Neural progenitor cell (in vitro differentiated cells): ENCODE results near the gene UBE2QL1. TPM values are rescaled to one million over a fixed set of nuclear protein-coding genes. Genes with fewer than 3 reads are reported as not detected.

ENCODE experiments used
- DNase-seq: peaks from one replicate; pipeline ENCODE4 v3.0.0-alpha.2; 2016; ENCODE audit warnings: low spot score
- H2AFZ ChIP-seq: fragments of 200-600 bp; sonication (generic); replicated peaks from 2 replicates; pipeline ENCODE4 v1.6.1; 2016; ENCODE audit warnings: antibody characterized with exemption
- H3F3A ChIP-seq: fragments of 200-600 bp; sonication (generic); 2 replicates; pipeline ENCODE4 v1.6.1; 2016; ENCODE audit warnings: antibody characterized with exemption, low read depth
- H3K27ac ChIP-seq: fragments of 200-600 bp; sonication (generic); 2 replicates; pipeline ENCODE4 v1.5.1; 2016; ENCODE audit warnings: mild to moderate bottlenecking
- H3K27me3 ChIP-seq: fragments of 200-600 bp; sonication (generic); 2 replicates; pipeline ENCODE4 v1.6.1; 2016; ENCODE audit warnings: mild to moderate bottlenecking, moderate library complexity
- H3K36me3 ChIP-seq: fragments of 200-600 bp; sonication (generic); 2 replicates; pipeline ENCODE4 v1.5.1; 2016
- H3K4me1 ChIP-seq: fragments of 200-600 bp; sonication (generic); 2 replicates; pipeline ENCODE4 v1.6.1; 2016; ENCODE audit warnings: mixed run types
- H3K4me2 ChIP-seq: fragments of 200-600 bp; sonication (generic); 2 replicates; pipeline ENCODE4 v1.6.1; 2016
- H3K4me3 ChIP-seq: fragments of 200-600 bp; sonication (generic); 2 replicates; pipeline ENCODE4 v1.5.1; 2016
- H3K79me2 ChIP-seq: fragments of 200-600 bp; sonication (generic); 2 replicates; pipeline ENCODE4 v1.6.1; 2016; ENCODE audit warnings: low read depth
- H3K9ac ChIP-seq: fragments of 200-600 bp; sonication (generic); 2 replicates; pipeline ENCODE4 v1.6.1; 2016
- H3K9me3 ChIP-seq: fragments of 200-600 bp; sonication (generic); 2 replicates; pipeline ENCODE4 v1.5.1; 2016; ENCODE audit warnings: low read depth
- H4K20me1 ChIP-seq: fragments of 200-600 bp; sonication (generic); 2 replicates; pipeline ENCODE4 v1.6.1; 2016; ENCODE audit warnings: low read depth
- H3K27ac Mint-ChIP-seq: 3 replicates; pipeline ENCODE4 v1.8.0; 2021; ENCODE audit warnings: mixed read lengths
- H3K27me3 Mint-ChIP-seq: 2 replicates; pipeline ENCODE4 v1.8.0; 2022; ENCODE audit warnings: low read depth, mild to moderate bottlenecking, inconsistent platforms, moderate library complexity, mixed read lengths; ENCODE audit not compliant: insufficient read depth
- H3K36me3 Mint-ChIP-seq: 3 replicates; pipeline ENCODE4 v1.8.0; 2021; ENCODE audit warnings: mixed read lengths
- H3K4me1 Mint-ChIP-seq: 3 replicates; pipeline ENCODE4 v1.8.0; 2021; ENCODE audit warnings: mixed read lengths
- H3K4me3 Mint-ChIP-seq: 3 replicates; pipeline ENCODE4 v1.8.0; 2021; ENCODE audit warnings: mild to moderate bottlenecking, moderate library complexity, mixed read lengths
- H3K9me3 Mint-ChIP-seq: 3 replicates; pipeline ENCODE4 v1.8.0; 2020; ENCODE audit warnings: mixed read lengths
- CTCF ChIP-seq: fragments of 200-600 bp; sonication (generic); IDR thresholded peaks from 2 replicates; pipeline ENCODE4 v1.5.1; 2017; ENCODE audit warnings: antibody characterized with exemption, mild to moderate bottlenecking
- EZH2 ChIP-seq: fragments of 200-600 bp; sonication (generic); IDR thresholded peaks from 2 replicates; pipeline ENCODE4 v1.6.1; 2017; ENCODE audit warnings: antibody characterized with exemption, mild to moderate bottlenecking, moderate library complexity
- EZH2phosphoT487 ChIP-seq: fragments of 200-600 bp; sonication (generic); IDR thresholded peaks from 2 replicates; pipeline ENCODE4 v1.6.1; 2017; ENCODE audit warnings: antibody characterized with exemption
- total RNA-seq: library from RNA; depleted of rRNA; stranded (reverse); fragments of >200 nt; gene quantifications from 2 replicates; pipeline ENCODE4 v1.2.3, GENCODE V29; 2015; ENCODE audit warnings: low replicate concordance

UBE2QL1 gene
- total RNA-seq, 1 donor from 2014 or later, result 0.30 TPM

- Histone ChIP-seq H2AFZ (no peak overlapping the region), H3K4me2 (no peak overlapping the region), H3K4me1 (no peaks in the 10 kb centered on the region), H3K9ac (no peak overlapping the region), H3K79me2 (no peaks in the 10 kb centered on the region), H3K4me3 (no peak overlapping the region), H4K20me1 (no peaks in the 10 kb centered on the region), H3K36me3 (no peaks in the 10 kb centered on the region), H3K9me3 (no peaks in the 10 kb centered on the region), H3K27ac (no peak overlapping the region), H3K27me3 (no peaks in the 10 kb centered on the region), H3F3A (no peaks in the 10 kb centered on the region)
- H3K4me1 Mint-ChIP-seq, result no peaks in the 10 kb centered on the region
- peaks cover 14% of the 10 kb centered on the region for H3K27me3 Mint-ChIP-seq
- H3K36me3 Mint-ChIP-seq, result no peaks in the 10 kb centered on the region
- H3K9me3 Mint-ChIP-seq, result peaks cover 4% of the 10 kb centered on the region
- no peak overlapping the region for H3K4me3 Mint-ChIP-seq
- TF ChIP-seq EZH2phosphoT487 (no peak), EZH2 (no peak), CTCF (no peak)
- no peak overlapping the region for H3K27ac Mint-ChIP-seq
- DNase-seq, result no peak
These were observed 74.3 kb downstream of the UBE2QL1 start for GRCh38 chr5:6522923-6523322.

GRCh38 chr5:6525422-6525821, 76.8 kb downstream of the UBE2QL1 start:
- no peak overlapping the region for H3K4me2 ChIP-seq
- no peak for DNase-seq

GRCh38 chr5:6525910-6526309, 77.3 kb downstream of the UBE2QL1 start:
- Histone ChIP-seq H3K27me3 (no peaks in the 10 kb centered on the region), H3F3A (no peaks in the 10 kb centered on the region), H3K4me2 (no peak overlapping the region), H3K36me3 (no peaks in the 10 kb centered on the region), H3K4me3 (no peak overlapping the region), H3K27ac (no peak overlapping the region), H2AFZ (no peak overlapping the region), H3K79me2 (no peaks in the 10 kb centered on the region), H3K4me1 (no peaks in the 10 kb centered on the region), H3K9ac (no peak overlapping the region), H4K20me1 (no peaks in the 10 kb centered on the region), H3K9me3 (no peaks in the 10 kb centered on the region)
- Mint-ChIP-seq H3K4me1 (no peaks in the 10 kb centered on the region), H3K27ac (no peak overlapping the region), H3K36me3 (no peaks in the 10 kb centered on the region), H3K9me3 (peaks cover 4% of the 10 kb centered on the region), H3K27me3 (peaks cover 12% of the 10 kb centered on the region), H3K4me3 (no peak overlapping the region)
- DNase-seq, result peak; percentile 58
- TF ChIP-seq EZH2 (no peak), CTCF (peak; percentile 66), EZH2phosphoT487 (no peak)

More at GRCh38 chr5:6525422-6525821, 76.8 kb downstream of the UBE2QL1 start:
- no peaks in the 10 kb centered on the region for H3K4me1 ChIP-seq
- no peak for TF ChIP-seq EZH2phosphoT487
- no peak for TF ChIP-seq CTCF
- TF ChIP-seq EZH2, result no peak
- H4K20me1 ChIP-seq, result no peaks in the 10 kb centered on the region
- H3K9me3 Mint-ChIP-seq, result peaks cover 4% of the 10 kb centered on the region
- peaks cover 12% of the 10 kb centered on the region for H3K27me3 Mint-ChIP-seq
- no peaks in the 10 kb centered on the region for H3K4me1 Mint-ChIP-seq
- H3K79me2 ChIP-seq, result no peaks in the 10 kb centered on the region
- H3K27me3 ChIP-seq, result no peaks in the 10 kb centered on the region
- no peaks in the 10 kb centered on the region for H3F3A ChIP-seq
- H2AFZ ChIP-seq, result no peak overlapping the region
- H3K4me3 Mint-ChIP-seq, result no peak overlapping the region
- H3K9me3 ChIP-seq, result no peaks in the 10 kb centered on the region
- no peak overlapping the region for H3K27ac ChIP-seq
- no peak overlapping the region for H3K27ac Mint-ChIP-seq
- H3K36me3 ChIP-seq, result no peaks in the 10 kb centered on the region
- no peak overlapping the region for H3K9ac ChIP-seq
- H3K4me3 ChIP-seq, result no peak overlapping the region
- no peaks in the 10 kb centered on the region for H3K36me3 Mint-ChIP-seq
